VCaP (cell line): ENCODE data around the gene SMARCA4.

Experiments
- H3K27ac ChIP-seq: fragments of 450-650 bp; 2 replicates; pipeline ENCODE4 v1.5.1; 2017
- CTCF ChIP-seq: fragments of 450-650 bp; conservative IDR thresholded peaks from 2 replicates; pipeline ENCODE4 v1.5.1; 2017; ENCODE audit warnings: mild to moderate bottlenecking, moderate library complexity

SMARCA4 gene

GRCh38 chr19:10995926-10996600 lies 35.2 kb downstream of the SMARCA4 start:
- TF ChIP-seq CTCF, result no peak
- no peak overlapping the region for H3K27ac ChIP-seq

- TF ChIP-seq CTCF, result no peak
- no peak overlapping the region for H3K27ac ChIP-seq
Measured at GRCh38 chr19:10998045-10998533, 37.3 kb downstream of the SMARCA4 start.

GRCh38 chr19:10998666-10999065 lies 37.8 kb downstream of the SMARCA4 start:
- H3K27ac ChIP-seq, result no peak overlapping the region
- TF ChIP-seq CTCF, result no peak

- no peak overlapping the region for H3K27ac ChIP-seq
Measured at GRCh38 chr19:11005521-11005920, 44.7 kb downstream of the SMARCA4 start.

GRCh38 chr19:11007385-11007784 lies 46.6 kb downstream of the SMARCA4 start:
- no peak for TF ChIP-seq CTCF
- no peak overlapping the region for H3K27ac ChIP-seq

More at GRCh38 chr19:11005521-11005920, 44.7 kb downstream of the SMARCA4 start:
- TF ChIP-seq CTCF, result no peak

GRCh38 chr19:11007962-11008532 lies 47.2 kb downstream of the SMARCA4 start:
- TF ChIP-seq CTCF, result no peak
- no peak overlapping the region for H3K27ac ChIP-seq

- H3K27ac ChIP-seq, result no peak overlapping the region
- no peak for TF ChIP-seq CTCF
Measured at GRCh38 chr19:11010041-11010440, 49.2 kb downstream of the SMARCA4 start.
